DMS153 treated with DMSO at 0.1 percent for 48 hours (cell line): Measurements from ENCODE around the gene ACTR3.
"Not testable (repeated sequence)": the region's sequence is repeated elsewhere in the genome, so short reads cannot be mapped to it uniquely, and the experiment has no call there.

Source experiments
- DNase-seq: peaks from one replicate; lab custom pipeline; 2025; ENCODE audit not compliant: unreplicated experiment; lab: John Stamatoyannopoulos, UW

ACTR3 gene

GRCh38 chr2:113901943-113902342 lies 12.1 kb downstream of the ACTR3 start:
- DNase-seq: no peak

GRCh38 chr2:113905886-113906285 lies 16.0 kb downstream of the ACTR3 start:
- DNase-seq: no peak

GRCh38 chr2:113906647-113907046 lies 16.8 kb downstream of the ACTR3 start:
- no peak for DNase-seq

GRCh38 chr2:113907297-113907696 lies 17.4 kb downstream of the ACTR3 start:
- DNase-seq: no peak

GRCh38 chr2:113910110-113910717 lies 20.3 kb downstream of the ACTR3 start:
- DNase-seq: no peak

GRCh38 chr2:113910967-113911678 lies 21.2 kb downstream of the ACTR3 start:
- no peak for DNase-seq

GRCh38 chr2:113915082-113915819 lies 25.4 kb downstream of the ACTR3 start:
- no peak for DNase-seq

GRCh38 chr2:113918229-113918628 lies 28.3 kb downstream of the ACTR3 start:
- DNase-seq: no peak

GRCh38 chr2:113920996-113921395 lies 31.1 kb downstream of the ACTR3 start:
- no peak for DNase-seq

GRCh38 chr2:113922335-113922734 lies 32.4 kb downstream of the ACTR3 start:
- DNase-seq: no peak

- no peak for DNase-seq
These were observed 32.9 kb downstream of the ACTR3 start for GRCh38 chr2:113922784-113923183.

- no peak for DNase-seq
These were observed 36.0 kb downstream of the ACTR3 start for GRCh38 chr2:113925884-113926283.

GRCh38 chr2:113926314-113926713 lies 36.4 kb downstream of the ACTR3 start:
- DNase-seq: no peak

- DNase-seq: no peak
These were observed 40.6 kb downstream of the ACTR3 start for GRCh38 chr2:113930448-113930847.

GRCh38 chr2:113937501-113937900 lies 47.6 kb downstream of the ACTR3 start:
- no peak for DNase-seq

- no peak for DNase-seq
These were observed 51.0 kb downstream of the ACTR3 start for GRCh38 chr2:113940891-113941290.

- DNase-seq: not testable (repeated sequence)
These were observed 55.9 kb downstream of the ACTR3 start for GRCh38 chr2:113945784-113946183.

- DNase-seq: not testable (repeated sequence)
These were observed 61.0 kb downstream of the ACTR3 start for GRCh38 chr2:113950906-113951305.

GRCh38 chr2:113961000-113961399 lies 71.1 kb downstream of the ACTR3 start:
- DNase-seq: no peak

GRCh38 chr2:113962692-113963480 lies 73.0 kb downstream of the ACTR3 start:
- no peak for DNase-seq

GRCh38 chr2:113963965-113964364 lies 74.1 kb downstream of the ACTR3 start:
- no peak for DNase-seq
